Hepatocyte (in vitro differentiated cells): ENCODE results near the gene MRGPRD. TPM values are rescaled to one million over a fixed set of nuclear protein-coding genes. Genes with fewer than 3 reads are reported as not detected.

Source experiments
- DNase-seq: peaks from one replicate; pipeline ENCODE4 v3.0.0-alpha.2; 2016; ENCODE audit warnings: low spot score
- H2AFZ ChIP-seq: fragments of 200-600 bp; sonication (generic); 2 replicates; pipeline ENCODE4 v1.6.0; 2016; ENCODE audit warnings: antibody characterized with exemption, mild to moderate bottlenecking
- H3K27ac ChIP-seq: fragments of 200-600 bp; sonication (generic); 2 replicates; pipeline ENCODE4 v1.5.1; 2016; ENCODE audit warnings: mild to moderate bottlenecking
- H3K27me3 ChIP-seq: fragments of 200-600 bp; sonication (generic); 2 replicates; pipeline ENCODE4 v1.6.1; 2016
- H3K36me3 ChIP-seq: fragments of 200-600 bp; sonication (generic); replicated peaks from 2 replicates; pipeline ENCODE4 v1.5.1; 2016; ENCODE audit warnings: low read depth; ENCODE audit not compliant: insufficient read depth
- H3K4me1 ChIP-seq: fragments of 200-600 bp; sonication (generic); 2 replicates; pipeline ENCODE4 v1.5.1; 2016; ENCODE audit warnings: mild to moderate bottlenecking, moderate library complexity; ENCODE audit not compliant: insufficient read depth
- H3K4me2 ChIP-seq: fragments of 200-600 bp; sonication (generic); 2 replicates; pipeline ENCODE4 v1.6.0; 2016
- H3K4me3 ChIP-seq: fragments of 200-600 bp; sonication (generic); 2 replicates; pipeline ENCODE4 v1.5.1; 2016; ENCODE audit warnings: mild to moderate bottlenecking
- H3K79me2 ChIP-seq: fragments of 200-600 bp; sonication (generic); 2 replicates; pipeline ENCODE4 v1.6.0; 2017; ENCODE audit warnings: mild to moderate bottlenecking
- H3K9me2 ChIP-seq: fragments of 200-600 bp; sonication (generic); replicated peaks from 2 replicates; pipeline ENCODE4 v1.6.0; 2017; ENCODE audit warnings: mild to moderate bottlenecking; ENCODE audit not compliant: insufficient read depth
- H3K9me3 ChIP-seq: fragments of 200-600 bp; sonication (generic); 2 replicates; pipeline ENCODE4 v1.5.1; 2016; ENCODE audit warnings: low read depth, mild to moderate bottlenecking
- H4K20me1 ChIP-seq: fragments of 200-600 bp; sonication (generic); 2 replicates; pipeline ENCODE4 v1.6.0; 2016; ENCODE audit warnings: mild to moderate bottlenecking; ENCODE audit not compliant: insufficient read depth, poor library complexity, severe bottlenecking
- CTCF ChIP-seq: fragments of 200-600 bp; sonication (generic); IDR thresholded peaks from 2 replicates; pipeline ENCODE4 v1.5.1; 2016; ENCODE audit warnings: antibody characterized with exemption, mild to moderate bottlenecking; ENCODE audit not compliant: poor library complexity
- EZH2 ChIP-seq: fragments of 200-600 bp; sonication (generic); IDR thresholded peaks from 2 replicates; pipeline ENCODE4 v1.6.1; 2016; ENCODE audit warnings: antibody characterized with exemption, mild to moderate bottlenecking, borderline replicate concordance
- EZH2phosphoT487 ChIP-seq: fragments of 200-600 bp; sonication (generic); IDR thresholded peaks from one replicate; pipeline ENCODE4 v1.6.1; 2018; ENCODE audit warnings: antibody characterized with exemption, mild to moderate bottlenecking, low read depth, moderate library complexity; ENCODE audit not compliant: unreplicated experiment, severe bottlenecking
- WGBS: methylation state at CpG from one replicate; pipeline ENCODE4 v1.1.6; 2016; ENCODE audit warnings: low lambda C conversion rate; ENCODE audit errors: missing lambda C conversion rate; 5-methylcytosine and 5-hydroxymethylcytosine counted together
- polyA plus RNA-seq: library from polyadenylated mRNA; unstranded; fragments of >200 nt; fragmentation: Nextera tagmentation; extraction: Ambion mirVana; gene quantifications from 2 replicates; pipeline ENCODE4 v1.2.1, GENCODE V29; 2016
- total RNA-seq: library from RNA; depleted of rRNA; stranded (reverse); fragments of >200 nt; gene quantifications from 2 replicates; pipeline ENCODE4 v1.2.3, GENCODE V29; 2014

MRGPRD gene
- total RNA-seq: 0.32 TPM in 1 of 2 replicates, not detected in the other
- polyA plus RNA-seq: not detected in 2 replicates

GRCh38 chr11:68980776-68981065, at the start of gene MRGPRD:
TSS of gene MRGPRD (minus strand) at chr11:68980986. CDS start at chr11:68980986, 0 bp downstream.
- no peaks in the 10 kb centered on the region for H4K20me1 ChIP-seq
- no peaks in the 10 kb centered on the region for H3K4me1 ChIP-seq
- H3K27me3 ChIP-seq: no peaks in the 10 kb centered on the region
- no peak for TF ChIP-seq EZH2phosphoT487
- no peak for TF ChIP-seq EZH2
- TF ChIP-seq CTCF: no peak
- H3K4me2 ChIP-seq: no peak within 1 kb of the TSS
- H3K27ac ChIP-seq: no peak within 1 kb of the TSS
- H3K9me2 ChIP-seq: no peaks in the 10 kb centered on the region
- no peak for DNase-seq
- H3K36me3 ChIP-seq: no peaks in the 10 kb centered on the region
- no peaks in the 10 kb centered on the region for H3K9me3 ChIP-seq
- 85% methylated on average over 8 of the region's 8 CpGs for WGBS
- no peak within 1 kb of the TSS for H3K4me3 ChIP-seq
- H2AFZ ChIP-seq: no peak within 1 kb of the TSS
- H3K79me2 ChIP-seq: no peaks in the 10 kb centered on the region

- H3K4me2 ChIP-seq: no peak overlapping the region
These were observed 49.5 kb upstream of the MRGPRD start for GRCh38 chr11:69030301-69030700.

GRCh38 chr11:69027704-69028372, 47.1 kb upstream of the MRGPRD start:
- H3K36me3 ChIP-seq: no peaks in the 10 kb centered on the region
- H2AFZ ChIP-seq: peak overlapping the region; percentile 20
- no peaks in the 10 kb centered on the region for H3K9me2 ChIP-seq
- no peak for TF ChIP-seq EZH2
- TF ChIP-seq CTCF: no peak
- TF ChIP-seq EZH2phosphoT487: no peak
- H3K4me2 ChIP-seq: no peak overlapping the region
- H4K20me1 ChIP-seq: no peaks in the 10 kb centered on the region
- no peak for DNase-seq
- H3K4me1 ChIP-seq: no peaks in the 10 kb centered on the region
- H3K4me3 ChIP-seq: no peak overlapping the region
- no peaks in the 10 kb centered on the region for H3K79me2 ChIP-seq
- 72% methylated on average over 9 of the region's 9 CpGs for WGBS
- H3K27ac ChIP-seq: no peak overlapping the region
- H3K27me3 ChIP-seq: no peaks in the 10 kb centered on the region
- no peaks in the 10 kb centered on the region for H3K9me3 ChIP-seq

More at GRCh38 chr11:69030301-69030700, 49.5 kb upstream of the MRGPRD start:
- Histone ChIP-seq H3K4me3 (no peak overlapping the region), H3K36me3 (no peaks in the 10 kb centered on the region), H3K4me1 (no peaks in the 10 kb centered on the region), H2AFZ (no peak overlapping the region), H3K27me3 (no peaks in the 10 kb centered on the region), H4K20me1 (no peaks in the 10 kb centered on the region), H3K79me2 (no peaks in the 10 kb centered on the region), H3K9me3 (no peaks in the 10 kb centered on the region), H3K9me2 (no peaks in the 10 kb centered on the region), H3K27ac (no peak overlapping the region)
- TF ChIP-seq EZH2phosphoT487 (no peak), CTCF (no peak), EZH2 (no peak)
- WGBS: 91% methylated on average over 6 of the region's 6 CpGs
- DNase-seq: no peak
